GM18873 (cell line): ENCODE data around the gene LMO7.

Experiments used
- ATAC-seq: cut with Tn5 transposase; IDR thresholded peaks from one replicate; pipeline ENCODE4 v1.9.1; 2021; ENCODE audit warnings: mild to moderate bottlenecking, moderate library complexity, moderate number of reproducible peaks; ENCODE audit not compliant: unreplicated experiment, low FRiP score

LMO7 gene

GRCh38 chr13:75830842-75831241 is 194.7 kb downstream of the LMO7 start:
- ATAC-seq, result no peak

- no peak for ATAC-seq
These were observed 195.3 kb downstream of the LMO7 start for GRCh38 chr13:75831389-75831788.

- ATAC-seq, result no peak
These were observed 196.7 kb downstream of the LMO7 start for GRCh38 chr13:75832812-75833211.

- ATAC-seq, result no peak
These were observed 200.3 kb downstream of the LMO7 start for GRCh38 chr13:75836441-75836840.

- ATAC-seq, result no peak
These were observed 202.4 kb downstream of the LMO7 start for GRCh38 chr13:75838366-75839005.

GRCh38 chr13:75839406-75839805 is 203.3 kb downstream of the LMO7 start:
- ATAC-seq, result no peak

- ATAC-seq, result no peak
These were observed 205.8 kb downstream of the LMO7 start for GRCh38 chr13:75841905-75842304.

- ATAC-seq, result no peak
These were observed 206.9 kb downstream of the LMO7 start for GRCh38 chr13:75843074-75843473.

- ATAC-seq, result no peak
These were observed 207.9 kb downstream of the LMO7 start for GRCh38 chr13:75843991-75844390.

- ATAC-seq, result no peak
These were observed 211.5 kb downstream of the LMO7 start for GRCh38 chr13:75847588-75847987.

- ATAC-seq, result no peak
These were observed 214.8 kb downstream of the LMO7 start for GRCh38 chr13:75850916-75851315.

- no peak for ATAC-seq
These were observed 219.1 kb downstream of the LMO7 start for GRCh38 chr13:75855216-75855615.

- ATAC-seq, result no peak
These were observed 219.7 kb downstream of the LMO7 start for GRCh38 chr13:75855847-75856246.

GRCh38 chr13:75857291-75857690 is 221.2 kb downstream of the LMO7 start:
- ATAC-seq, result no peak

- ATAC-seq, result no peak
These were observed 224.8 kb downstream of the LMO7 start for GRCh38 chr13:75860935-75861334.

GRCh38 chr13:75861786-75862185 is 225.7 kb downstream of the LMO7 start:
- ATAC-seq, result no peak

GRCh38 chr13:75864718-75865117 is 228.6 kb downstream of the LMO7 start:
- ATAC-seq, result no peak

GRCh38 chr13:75867379-75868117 is 231.4 kb downstream of the LMO7 start:
- no peak for ATAC-seq

GRCh38 chr13:75869981-75870380 is 233.9 kb downstream of the LMO7 start:
- no peak for ATAC-seq

- no peak for ATAC-seq
These were observed 234.3 kb downstream of the LMO7 start for GRCh38 chr13:75870397-75870903.

GRCh38 chr13:75871059-75871458 is 234.9 kb downstream of the LMO7 start:
- ATAC-seq, result no peak

GRCh38 chr13:75872980-75873379 is 236.8 kb downstream of the LMO7 start:
- ATAC-seq, result no peak
